Smooth muscle cell (in vitro differentiated cells): ENCODE results near the gene UBE4A. TPM values are rescaled to one million over a fixed set of nuclear protein-coding genes. Genes with fewer than 3 reads are reported as not detected.
A peak's percentile ranks its signal among the peaks of the same experiment; 100 is the strongest.

Source experiments
- DNase-seq: peaks from one replicate; lab custom pipeline; 2025; ENCODE audit not compliant: unreplicated experiment; lab: John Stamatoyannopoulos, UW
- H2AFZ ChIP-seq: fragments of 200-600 bp; sonication (generic); 2 replicates; pipeline ENCODE4 v1.6.0; 2016; ENCODE audit warnings: antibody characterized with exemption, low read depth, mild to moderate bottlenecking
- H3F3A ChIP-seq: fragments of 200-600 bp; sonication (generic); 2 replicates; pipeline ENCODE4 v1.6.0; 2017; ENCODE audit warnings: antibody characterized with exemption, low read depth
- H3K27ac ChIP-seq: fragments of 200-600 bp; sonication (generic); 2 replicates; pipeline ENCODE4 v1.5.1; 2016; ENCODE audit warnings: low read depth, mild to moderate bottlenecking
- H3K27me3 ChIP-seq: fragments of 200-600 bp; sonication (generic); 2 replicates; pipeline ENCODE4 v1.6.1; 2016; ENCODE audit warnings: low read depth, mild to moderate bottlenecking
- H3K36me3 ChIP-seq: fragments of 200-600 bp; sonication (generic); 2 replicates; pipeline ENCODE4 v1.5.1; 2016; ENCODE audit warnings: low read depth
- H3K4me1 ChIP-seq: fragments of 200-600 bp; sonication (generic); 2 replicates; pipeline ENCODE4 v1.5.1; 2016; ENCODE audit warnings: low read depth
- H3K4me2 ChIP-seq: fragments of 200-600 bp; sonication (generic); 2 replicates; pipeline ENCODE4 v1.6.0; 2016; ENCODE audit warnings: mild to moderate bottlenecking
- H3K4me3 ChIP-seq: fragments of 200-600 bp; sonication (generic); 2 replicates; pipeline ENCODE4 v1.5.1; 2016; ENCODE audit warnings: mild to moderate bottlenecking
- H3K79me2 ChIP-seq: fragments of 200-600 bp; sonication (generic); 2 replicates; pipeline ENCODE4 v1.6.0; 2016; ENCODE audit warnings: low read depth, mild to moderate bottlenecking
- H3K9ac ChIP-seq: fragments of 200-600 bp; sonication (generic); 2 replicates; pipeline ENCODE4 v1.6.0; 2016; ENCODE audit warnings: low read depth
- H3K9me3 ChIP-seq: fragments of 200-600 bp; sonication (generic); replicated peaks from 2 replicates; pipeline ENCODE4 v1.5.1; 2016; ENCODE audit warnings: low read depth
- H4K20me1 ChIP-seq: fragments of 200-600 bp; sonication (generic); 2 replicates; pipeline ENCODE4 v1.6.0; 2016; ENCODE audit warnings: low read depth
- CTCF ChIP-seq: fragments of 200-600 bp; sonication (generic); IDR thresholded peaks from 2 replicates; pipeline ENCODE4 v1.5.1; 2017; ENCODE audit warnings: borderline replicate concordance, mild to moderate bottlenecking, antibody characterized with exemption; ENCODE audit not compliant: insufficient read depth, poor library complexity, severe bottlenecking
- WGBS: methylation state at CpG from one replicate; pipeline ENCODE4 v1.1.7; 2016; ENCODE audit warnings: low lambda C conversion rate; 5-methylcytosine and 5-hydroxymethylcytosine counted together
- polyA plus RNA-seq: library from polyadenylated mRNA; unstranded; fragments of >200 nt; fragmentation: Nextera tagmentation; extraction: Ambion mirVana; gene quantifications from 2 replicates; pipeline ENCODE4 v1.2.1, GENCODE V29; 2016
- total RNA-seq: library from RNA; depleted of rRNA; stranded (reverse); fragments of >200 nt; gene quantifications from 2 replicates; pipeline ENCODE4 v1.2.3, GENCODE V29; 2014

The UBE4A gene
- total and polyA plus RNA-seq, 2 experiments from 2014 or later: 17.3 to 52.4 TPM

GRCh38 chr11:118439646-118440045 lies 80.2 kb downstream of the UBE4A start:
- no peaks in the 10 kb centered on the region for H3K27me3 ChIP-seq
- no peaks in the 10 kb centered on the region for H3K9me3 ChIP-seq
- H3F3A ChIP-seq: no peaks in the 10 kb centered on the region
- H4K20me1 ChIP-seq: peaks cover 77% of the 10 kb centered on the region
- peak overlapping the region; percentile 67 for H3K27ac ChIP-seq
- DNase-seq: no peak
- H3K36me3 ChIP-seq: no peaks in the 10 kb centered on the region
- peaks cover 79% of the 10 kb centered on the region for H3K79me2 ChIP-seq
- no peak overlapping the region for H3K9ac ChIP-seq
- H3K4me1 ChIP-seq: peaks cover 34% of the 10 kb centered on the region
- TF ChIP-seq CTCF: no peak
- H2AFZ ChIP-seq: no peak overlapping the region
- H3K4me3 ChIP-seq: no peak overlapping the region
- peak overlapping the region; percentile 96 for H3K4me2 ChIP-seq

GRCh38 chr11:118441770-118442275 lies 82.4 kb downstream of the UBE4A start:
- peaks cover 31% of the 10 kb centered on the region for H3K4me1 ChIP-seq
- no peak for DNase-seq
- no peaks in the 10 kb centered on the region for H3K36me3 ChIP-seq
- no peak overlapping the region for H3K27ac ChIP-seq
- TF ChIP-seq CTCF: no peak
- H3K4me3 ChIP-seq: no peak overlapping the region
- 62% methylated on average over 3 of the region's 3 CpGs for WGBS
- no peaks in the 10 kb centered on the region for H3F3A ChIP-seq
- no peak overlapping the region for H2AFZ ChIP-seq
- H3K9ac ChIP-seq: no peak overlapping the region
- no peaks in the 10 kb centered on the region for H3K27me3 ChIP-seq
- peaks cover 99% of the 10 kb centered on the region for H3K79me2 ChIP-seq
- no peaks in the 10 kb centered on the region for H3K9me3 ChIP-seq
- no peak overlapping the region for H3K4me2 ChIP-seq
- H4K20me1 ChIP-seq: peaks cover 99% of the 10 kb centered on the region

- TF ChIP-seq CTCF: no peak
- 90% methylated on average over 3 of the region's 3 CpGs for WGBS
- H4K20me1 ChIP-seq: peaks cover 100% of the 10 kb centered on the region
These were observed 82.9 kb downstream of the UBE4A start for GRCh38 chr11:118442301-118442700.

GRCh38 chr11:118442908-118443589 lies 83.6 kb downstream of the UBE4A start:
- WGBS: 98% methylated on average over 4 of the region's 4 CpGs
- no peaks in the 10 kb centered on the region for H3K36me3 ChIP-seq
- no peak overlapping the region for H3K4me2 ChIP-seq
- no peak overlapping the region for H3K9ac ChIP-seq
- H3K4me3 ChIP-seq: no peak overlapping the region
- H4K20me1 ChIP-seq: peaks cover 100% of the 10 kb centered on the region
- peaks cover 100% of the 10 kb centered on the region for H3K79me2 ChIP-seq
- H3K27ac ChIP-seq: no peak overlapping the region
- H3K4me1 ChIP-seq: peaks cover 31% of the 10 kb centered on the region
- H3K27me3 ChIP-seq: no peaks in the 10 kb centered on the region
- TF ChIP-seq CTCF: no peak
- no peaks in the 10 kb centered on the region for H3K9me3 ChIP-seq
- H3F3A ChIP-seq: no peaks in the 10 kb centered on the region
- no peak for DNase-seq
- H2AFZ ChIP-seq: no peak overlapping the region

More at GRCh38 chr11:118442301-118442700, 82.9 kb downstream of the UBE4A start:
- H2AFZ ChIP-seq: no peak overlapping the region
- no peak overlapping the region for H3K9ac ChIP-seq
- no peaks in the 10 kb centered on the region for H3F3A ChIP-seq
- H3K79me2 ChIP-seq: peaks cover 99% of the 10 kb centered on the region
- H3K27me3 ChIP-seq: no peaks in the 10 kb centered on the region
- H3K4me1 ChIP-seq: peaks cover 31% of the 10 kb centered on the region
- no peak overlapping the region for H3K4me2 ChIP-seq
- H3K27ac ChIP-seq: no peak overlapping the region
- no peak overlapping the region for H3K4me3 ChIP-seq
- no peak for DNase-seq
- H3K9me3 ChIP-seq: no peaks in the 10 kb centered on the region
- H3K36me3 ChIP-seq: no peaks in the 10 kb centered on the region
